Sciatic nerve (tissue), 2 donors: Measurements from ENCODE around the gene OR6S1. TPM values are rescaled to one million over a fixed set of nuclear protein-coding genes. Genes with fewer than 3 reads are reported as not detected.

ENCODE experiments used
- ATAC-seq: fragments of 200-7000 bp; cut with Tn5 transposase; one replicate; pipeline ENCODE4 v1.9.1; 2020; ENCODE audit warnings: mild to moderate bottlenecking, moderate library complexity
- DNase-seq: peaks from one replicate; pipeline ENCODE4 v3.0.0-alpha.2; 2020; ENCODE audit warnings: low spot score
- intact Hi-C: fragments of 100-400 bp; cut with DNase I; formaldehyde crosslinking; loops from one replicate; pipeline ENCODE4 v1.14.2; 2022
- total RNA-seq: library from RNA; stranded (reverse); fragmentation: NEBNext Ultra II Directional; extraction: Animal tissue kit (Norgen Biotek cat#: 25700); gene quantifications from one replicate; pipeline ENCODE4 v1.2.1, GENCODE V29; 2021
- donor health status: DM: no; HTN: no; CAD: no.
- donor health status: DM: no; HTN: no; CAD: no.

Gene OR6S1
- total RNA-seq, 1 donor from 2014 or later, result not detected

DNA sequence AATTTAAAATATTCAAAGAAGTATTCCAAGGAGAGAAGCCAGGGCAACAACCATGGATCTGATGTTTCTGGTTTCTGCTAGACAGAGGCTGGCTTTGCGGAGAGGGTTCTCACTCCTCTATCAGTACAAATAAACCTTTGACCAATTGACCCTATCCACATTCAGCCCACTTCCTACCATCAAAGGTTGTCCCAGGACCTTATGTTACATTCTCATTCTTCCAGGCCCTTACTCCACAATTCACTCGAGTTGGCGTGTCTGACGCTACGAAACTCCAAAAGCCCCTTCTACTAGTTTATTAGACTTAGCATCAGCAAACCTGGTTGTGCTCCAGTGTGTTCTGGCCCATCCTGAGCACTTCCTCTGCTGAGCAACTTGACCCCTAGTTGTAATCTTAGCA is 25.5 kb downstream of the OR6S1 start:
- ATAC-seq, result no peak

DNA sequence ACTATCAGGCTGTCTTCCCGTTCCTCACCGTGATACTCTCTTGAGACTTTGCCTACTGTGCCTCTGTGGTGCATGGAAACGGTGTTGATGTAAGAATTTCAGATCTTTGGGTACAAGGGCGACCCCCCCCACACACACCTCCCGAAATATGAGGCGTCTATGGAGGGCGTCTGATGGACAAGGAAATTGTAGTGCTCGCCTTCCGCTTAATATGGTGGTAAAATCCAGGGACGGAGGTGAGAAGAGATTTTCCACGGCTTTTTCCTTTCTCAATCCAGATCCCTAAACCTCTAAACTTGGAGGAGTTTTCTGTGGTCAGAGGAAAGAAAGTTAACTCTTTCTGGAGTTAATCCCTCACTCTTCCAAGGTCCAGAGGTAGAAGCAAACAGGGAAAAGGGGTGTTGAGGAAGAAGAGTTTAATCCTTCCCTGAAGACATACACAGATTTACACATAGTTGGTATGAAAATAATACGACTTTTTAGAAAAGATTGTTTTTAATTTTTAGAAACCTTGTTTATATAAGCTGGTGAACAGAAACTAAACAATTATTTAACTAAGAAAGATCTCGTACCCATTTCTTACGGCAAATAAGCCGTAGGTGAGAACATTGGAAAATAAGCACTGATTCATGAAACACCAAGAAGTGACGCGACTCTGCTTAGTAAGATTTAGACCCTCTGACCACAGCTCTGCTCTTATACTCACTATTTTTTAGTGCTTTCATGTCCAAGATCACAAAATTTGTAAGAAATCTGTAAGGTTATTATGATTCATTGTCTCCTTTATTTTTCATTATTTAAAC is 27.3 kb downstream of the OR6S1 start:
- no peak for DNase-seq
- intact Hi-C loops, result loop anchor here (5.0 kb wide), 1 partner anchor 73 kb away; the partner anchor contains the start of gene ANG
- ATAC-seq, result peak; percentile 13

More for the DNA sequence above, 25.5 kb downstream of the OR6S1 start:
- intact Hi-C loops, result no loop called here
- no peak for DNase-seq

DNA sequence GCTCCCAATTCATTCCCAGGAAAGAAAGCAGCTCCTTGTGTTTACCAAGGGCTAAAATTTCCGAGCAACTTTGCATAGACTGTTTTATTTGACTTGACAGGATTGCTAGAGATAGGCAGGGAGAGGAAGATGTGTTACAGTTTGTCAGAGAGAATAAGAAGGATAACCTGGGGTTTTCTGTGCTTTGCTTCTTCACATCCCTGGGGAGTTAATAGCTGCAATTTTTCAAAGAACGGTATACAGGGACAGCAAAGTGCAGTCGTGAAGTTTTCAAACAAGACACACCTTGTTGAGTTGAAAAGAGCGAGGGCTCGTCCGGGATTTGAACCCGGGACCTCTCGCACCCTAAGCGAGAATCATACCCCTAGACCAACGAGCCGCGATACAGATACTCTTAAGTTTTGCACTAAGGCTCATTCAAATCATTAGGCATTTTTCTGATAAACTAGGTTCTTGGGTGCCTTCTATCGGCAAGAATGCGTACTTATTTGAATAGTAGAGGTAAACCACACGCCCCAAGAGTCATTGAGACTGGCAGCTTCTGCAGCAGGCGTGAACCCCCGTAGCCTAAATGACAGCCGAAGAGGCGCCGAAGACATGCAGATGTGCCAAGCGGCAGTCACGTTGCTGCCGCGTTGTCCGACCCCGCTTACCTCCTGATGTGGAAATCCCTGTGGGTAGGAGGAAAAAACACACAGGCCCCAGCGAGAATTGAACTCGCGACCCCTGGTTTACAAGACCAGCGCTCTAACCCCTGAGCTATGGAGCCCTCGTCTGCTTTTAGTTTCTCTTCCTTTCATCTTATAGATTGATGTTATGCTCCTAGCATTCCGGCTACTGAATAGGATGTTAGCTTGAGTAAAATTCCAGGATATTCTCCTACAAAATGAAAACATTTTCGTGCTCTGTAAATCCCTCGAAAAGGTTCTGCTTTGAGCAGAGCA is 28.1 kb downstream of the OR6S1 start:
- ATAC-seq (peak; percentile 92), DNase-seq (peak; percentile 88)
- intact Hi-C loops, result loop anchor here (5.0 kb wide), 1 partner anchor 74 kb away; the partner anchor contains the start of gene ANG

DNA sequence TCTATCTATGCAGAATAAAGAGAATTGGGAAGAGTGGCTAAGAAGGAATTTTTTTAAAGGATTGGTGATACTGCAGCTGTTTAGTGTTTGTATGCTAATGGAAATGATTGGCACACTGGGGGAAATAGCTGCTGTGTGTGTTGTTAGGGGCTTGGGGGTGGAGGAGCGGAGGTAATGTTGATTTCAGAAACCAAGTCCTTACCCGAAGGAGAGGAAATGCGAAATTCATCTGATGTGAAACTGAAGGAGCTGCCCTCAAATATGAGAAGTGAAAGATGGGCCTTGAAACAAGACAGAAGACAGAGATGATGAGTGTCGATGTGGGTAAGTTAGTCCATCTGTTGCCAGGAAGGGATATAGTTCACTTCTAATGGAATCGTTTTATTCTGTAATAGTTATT is 29.1 kb downstream of the OR6S1 start:
- ATAC-seq (no peak), DNase-seq (no peak)

DNA sequence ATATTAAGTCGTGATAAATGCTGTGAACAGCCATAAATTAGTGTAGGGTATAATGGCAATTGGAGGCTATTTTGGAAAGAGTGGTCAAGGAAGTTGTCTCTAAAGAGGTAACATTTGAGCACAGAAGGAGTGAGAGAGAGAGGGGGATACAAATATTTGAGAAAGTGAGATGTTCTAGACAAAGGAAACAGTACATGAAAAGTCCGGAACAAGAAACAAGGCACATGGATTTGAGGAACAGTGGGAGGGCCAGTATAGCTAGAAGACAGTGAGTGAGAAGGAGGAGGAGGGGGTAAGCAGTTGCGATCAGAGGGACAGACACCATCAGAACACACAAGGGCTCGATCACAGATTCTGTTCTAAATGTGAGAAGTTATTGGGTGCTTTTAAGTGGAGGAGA is 30.2 kb downstream of the OR6S1 start:
- no peak for ATAC-seq
- DNase-seq, result no peak
- intact Hi-C loops, result loop anchor here (5.0 kb wide), 1 partner anchor 76 kb away; the partner anchor contains the start of gene ANG

More for the DNA sequence above, 29.1 kb downstream of the OR6S1 start:
- intact Hi-C loops, result loop anchor here (5.0 kb wide), 1 partner anchor 75 kb away; the partner anchor contains the start of gene ANG

DNA sequence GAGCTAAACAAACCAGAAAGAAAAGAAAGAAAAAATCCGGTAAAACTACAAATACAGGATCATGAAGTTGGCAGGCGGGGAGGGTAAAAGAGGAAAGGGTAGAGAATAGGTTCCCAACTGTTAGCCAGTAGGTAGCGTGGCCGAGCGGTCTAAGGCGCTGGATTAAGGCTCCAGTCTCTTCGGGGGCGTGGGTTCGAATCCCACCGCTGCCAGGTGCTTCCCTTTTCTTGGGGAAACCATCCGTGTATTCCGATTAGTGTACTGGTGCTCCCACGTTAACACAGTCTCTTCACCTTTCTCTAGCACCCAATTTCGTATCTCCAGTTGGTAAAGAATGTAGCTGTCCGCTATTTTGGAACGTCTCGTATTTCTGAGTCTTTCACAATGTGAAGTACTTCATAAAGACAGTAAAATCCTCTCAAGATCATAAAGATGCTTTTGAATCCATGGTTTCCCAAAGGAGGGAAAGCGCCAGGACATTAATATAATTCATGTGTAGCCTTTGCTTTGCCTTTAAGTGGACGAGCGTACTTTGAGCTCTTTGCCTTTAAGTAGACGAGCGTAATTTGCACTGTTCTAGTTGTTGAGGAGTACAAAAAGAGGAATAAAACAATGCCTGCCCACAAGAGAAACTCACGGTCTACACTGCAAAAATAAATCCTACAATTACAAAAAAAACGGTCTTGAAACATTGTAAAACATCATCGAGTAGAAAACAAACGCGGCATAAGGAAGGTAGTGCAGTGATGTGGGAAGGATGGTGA is 31.3 kb downstream of the OR6S1 start:
- DNase-seq, result peak; percentile 89

DNA sequence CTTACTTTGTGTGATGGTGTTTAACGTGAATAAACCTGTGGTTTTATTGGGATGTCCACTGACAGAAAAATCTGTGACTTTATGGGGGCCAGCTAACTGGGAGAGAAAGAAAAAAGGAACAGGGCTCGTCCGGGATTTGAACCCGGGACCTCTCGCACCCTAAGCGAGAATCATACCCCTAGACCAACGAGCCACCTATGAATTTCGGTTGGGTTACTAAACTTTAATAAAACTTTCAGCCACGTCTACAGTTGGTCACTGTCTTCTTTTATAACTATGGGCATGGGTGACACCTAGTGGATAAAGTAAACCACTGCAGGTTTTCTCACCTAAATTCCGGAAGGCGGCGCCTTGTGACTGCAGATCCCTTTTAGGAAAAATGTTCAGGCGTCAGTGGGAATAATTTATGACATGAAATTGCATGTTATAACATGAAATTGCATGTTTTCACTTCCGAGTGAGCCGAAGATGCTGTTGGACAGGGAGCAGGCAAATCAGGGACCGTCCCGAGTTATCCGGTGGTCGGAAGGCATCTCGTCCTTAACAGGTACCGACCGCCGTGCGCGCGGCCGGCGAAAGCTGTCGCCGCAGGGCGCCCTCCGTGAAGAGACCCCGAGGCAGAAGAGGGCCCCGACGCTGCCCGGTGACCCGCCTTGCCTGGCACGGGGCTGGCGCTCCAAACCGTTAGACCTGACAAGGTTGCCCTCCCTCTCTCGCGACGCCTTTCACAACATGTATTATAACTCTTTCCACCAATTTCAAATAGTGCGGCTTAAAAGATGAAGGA is 32.1 kb downstream of the OR6S1 start:
- DNase-seq (peak; percentile 77), ATAC-seq (peak; percentile 66)
- intact Hi-C loops, result loop anchor here (5.0 to 10.0 kb wide), 2 partner anchors 78 to 285 kb away; partner anchors contain the start of gene ANG

More for the DNA sequence above, 31.3 kb downstream of the OR6S1 start:
- peak; percentile 74 for ATAC-seq
- intact Hi-C loops, result loop anchor here (5.0 kb wide), 1 partner anchor 77 kb away; the partner anchor contains the start of gene ANG

DNA sequence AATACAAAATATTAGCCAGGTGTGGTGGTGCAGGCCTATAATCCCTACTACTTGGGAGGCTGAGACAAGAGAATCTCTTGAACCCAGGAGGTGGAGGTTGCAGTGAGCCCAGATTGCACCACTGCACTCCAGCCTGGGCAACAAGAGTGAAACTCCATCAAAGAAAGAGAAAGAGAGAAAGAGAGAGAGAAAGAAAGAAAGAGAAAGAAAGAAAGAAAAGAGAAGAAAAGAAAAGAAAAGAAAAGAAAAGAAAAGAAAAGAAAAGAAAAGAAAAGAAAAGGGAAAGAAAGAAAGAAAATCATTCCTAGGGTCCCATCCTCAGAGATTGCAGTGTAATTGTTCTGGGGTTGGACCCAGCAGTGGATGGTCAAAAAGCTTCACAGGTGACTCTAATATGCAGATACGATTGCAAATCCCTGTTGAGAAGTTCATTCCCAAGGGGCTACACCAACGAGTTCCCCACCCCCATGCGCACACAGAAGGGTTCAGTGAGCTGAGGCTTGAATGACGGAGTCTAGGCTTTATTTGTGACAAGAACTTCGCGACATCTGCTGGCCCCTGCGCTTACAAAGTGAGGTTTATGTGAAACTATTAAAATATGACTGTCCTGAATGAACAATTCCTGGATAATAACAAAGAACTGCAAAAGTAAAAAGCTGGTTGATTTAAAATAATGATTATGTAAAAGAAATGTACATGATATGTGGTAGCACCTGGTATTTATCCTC is 32.9 kb downstream of the OR6S1 start:
- intact Hi-C loops, result loop anchor here (10.0 kb wide), 1 partner anchor 284 kb away; no protein-coding TSS in a partner anchor
- DNase-seq, result no peak
- ATAC-seq, result no peak

DNA sequence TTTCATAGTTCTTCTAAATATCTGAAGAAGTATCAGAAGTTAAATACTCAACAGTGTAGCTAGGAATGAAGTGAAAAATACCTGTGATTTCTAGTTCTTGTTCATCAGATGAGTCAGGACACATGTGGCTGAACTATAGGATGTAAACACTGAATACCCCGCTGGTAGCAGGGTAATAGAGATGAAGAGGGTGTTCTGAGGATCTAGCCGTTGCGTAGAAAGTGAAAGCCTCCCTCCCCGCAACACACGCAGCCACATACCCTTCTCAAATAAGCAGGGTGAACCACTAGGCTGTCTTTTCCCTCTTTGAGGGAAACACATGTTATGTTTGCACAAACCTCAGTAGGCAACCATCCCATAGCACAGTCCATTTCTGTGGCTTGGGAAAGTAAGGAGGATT is 33.9 kb downstream of the OR6S1 start:
- DNase-seq (no peak), ATAC-seq (no peak)
- intact Hi-C loops, result loop anchor here (10.0 kb wide), 1 partner anchor 283 kb away; no protein-coding TSS in a partner anchor

DNA sequence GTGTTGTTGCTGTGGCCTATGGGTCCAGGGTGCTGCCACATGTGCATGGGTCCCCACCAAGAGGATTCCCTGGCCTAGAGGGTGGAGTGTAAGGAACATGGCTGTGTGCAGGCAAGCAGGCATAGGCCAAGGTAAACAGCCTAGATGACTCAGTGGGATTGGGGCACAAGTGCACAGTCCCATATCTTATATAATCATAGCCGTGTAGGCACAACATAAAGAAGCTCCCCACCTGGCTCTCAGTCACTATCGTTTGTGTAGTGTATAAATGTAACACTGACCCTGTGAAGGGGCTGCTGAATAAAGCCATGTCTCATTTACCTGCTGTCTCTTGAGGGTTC is 34.6 kb downstream of the OR6S1 start:
- DNase-seq, result no peak
- intact Hi-C loops, result loop anchor here (10.0 kb wide), 1 partner anchor 282 kb away; no protein-coding TSS in a partner anchor
- ATAC-seq, result no peak

DNA sequence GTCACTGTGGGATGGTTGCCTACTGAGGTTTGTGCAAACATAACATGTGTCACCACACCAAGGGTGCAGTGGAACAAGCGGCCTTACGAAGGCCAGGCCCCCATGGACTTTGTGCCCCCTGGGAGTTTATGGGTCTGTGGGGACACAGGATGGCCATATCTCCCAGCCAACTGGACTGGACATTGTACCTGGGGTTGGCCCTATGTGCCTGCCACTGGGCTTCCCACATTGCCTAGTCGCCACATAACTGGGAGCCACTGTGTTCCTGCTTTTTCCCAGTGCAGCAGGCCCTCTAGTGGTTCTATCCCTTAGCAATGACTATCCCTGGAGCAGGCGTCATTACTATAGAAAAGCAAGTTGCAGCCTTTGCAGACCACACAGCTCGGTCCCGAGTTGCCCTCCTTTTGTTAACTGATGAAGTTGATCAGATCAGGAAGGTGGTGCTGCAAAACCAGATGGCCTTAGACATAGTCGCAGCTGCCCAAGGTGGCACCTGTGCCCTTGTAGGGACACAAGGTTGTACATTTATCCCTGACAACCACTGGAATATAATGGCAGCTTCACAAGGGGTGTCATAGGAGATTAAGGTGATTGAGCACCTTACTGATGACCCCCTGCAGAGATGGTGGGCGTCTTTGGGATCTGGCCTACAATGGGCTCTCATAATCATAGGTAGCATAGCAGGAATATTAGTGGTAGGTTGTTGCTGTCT is 35.1 kb downstream of the OR6S1 start:
- intact Hi-C loops, result loop anchor here (10.0 kb wide), 1 partner anchor 282 kb away; no protein-coding TSS in a partner anchor
- ATAC-seq (no peak), DNase-seq (no peak)

DNA sequence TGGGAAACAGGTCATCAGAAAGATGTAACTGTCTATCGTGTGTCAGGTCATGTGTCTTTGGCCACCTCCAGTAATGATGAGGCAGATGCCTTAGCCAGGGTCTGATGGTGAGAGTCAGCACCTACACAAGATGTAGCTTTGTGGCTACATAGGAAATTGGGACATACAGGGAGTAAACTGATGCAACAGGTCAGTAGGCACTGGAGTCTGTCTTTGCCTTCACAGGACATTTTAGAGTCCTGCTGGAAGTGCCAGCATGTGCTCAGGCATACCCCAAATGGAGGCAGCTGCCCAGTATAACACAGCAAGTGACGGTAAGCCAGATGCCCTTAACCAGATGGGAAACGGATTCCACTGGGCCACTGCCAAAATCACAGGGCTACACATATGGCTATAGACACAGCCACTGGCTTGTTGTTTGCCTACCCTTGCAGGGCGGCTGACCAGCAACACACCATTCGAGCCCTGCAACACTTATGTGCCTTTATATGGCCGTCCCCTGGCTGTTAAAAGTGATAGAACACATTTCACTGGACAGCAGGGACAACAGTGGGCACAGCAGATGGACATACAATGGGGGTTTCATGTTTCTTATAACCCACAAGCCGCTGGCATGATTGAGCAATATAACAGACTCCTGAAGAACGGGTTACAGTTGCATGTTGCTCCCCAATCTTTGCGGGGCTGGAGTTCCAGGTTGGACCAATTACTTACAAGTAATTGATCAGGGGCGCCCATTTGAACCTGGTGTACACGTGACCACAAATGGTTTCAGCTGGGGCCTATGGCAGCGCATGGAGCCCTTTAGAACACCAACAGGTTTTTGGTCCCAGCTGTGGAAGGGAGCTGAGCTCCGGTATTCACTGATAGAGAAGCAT is 37.4 kb downstream of the OR6S1 start:
- ATAC-seq (no peak), DNase-seq (no peak)
- intact Hi-C loops, result loop anchor here (10.0 kb wide), 1 partner anchor 279 kb away; no protein-coding TSS in a partner anchor

DNA sequence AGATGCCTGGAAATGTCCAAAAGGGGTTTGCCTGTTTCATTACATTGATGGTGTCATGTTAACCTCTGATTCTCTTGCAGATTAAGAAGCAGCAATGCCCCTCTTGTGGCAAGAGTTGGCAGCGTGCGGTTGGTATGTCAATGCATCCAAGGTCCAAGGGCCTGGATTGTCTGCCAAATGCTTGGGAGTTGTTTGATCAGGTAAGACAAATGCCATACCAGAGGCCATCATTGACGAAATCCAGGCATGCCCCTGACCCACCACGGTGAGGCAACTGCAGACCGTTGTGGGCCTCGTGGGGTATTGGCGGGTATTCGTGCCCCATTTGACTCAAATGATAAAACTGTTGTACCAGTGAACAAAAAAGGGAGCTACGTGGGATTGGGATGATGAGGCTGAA is 38.9 kb downstream of the OR6S1 start:
- ATAC-seq, result no peak
- intact Hi-C loops, result loop anchor here (10.0 kb wide), 1 partner anchor 278 kb away; no protein-coding TSS in a partner anchor
- DNase-seq, result no peak

DNA sequence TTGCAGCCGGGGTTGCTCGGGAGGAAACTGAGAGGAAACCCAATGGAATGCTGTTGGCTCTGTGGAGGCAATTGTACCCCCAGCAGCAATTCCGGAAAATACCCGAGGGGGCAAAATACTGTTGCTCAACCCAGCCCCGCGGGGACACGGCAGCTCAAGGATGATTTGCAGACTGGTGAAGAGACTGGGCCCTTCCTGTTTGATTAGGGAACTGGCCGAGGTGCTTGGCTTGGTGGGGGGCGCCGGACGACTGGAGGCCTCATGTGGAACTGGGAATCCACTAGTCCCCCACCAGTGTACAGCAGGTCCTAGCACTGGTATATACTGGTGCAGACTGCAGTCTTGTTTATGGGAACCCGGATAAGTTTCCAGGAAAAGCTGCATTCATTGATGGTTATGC is 40.0 kb downstream of the OR6S1 start:
- intact Hi-C loops, result loop anchor here (10.0 kb wide), 1 partner anchor 277 kb away; no protein-coding TSS in a partner anchor
- ATAC-seq (no peak), DNase-seq (no peak)

DNA sequence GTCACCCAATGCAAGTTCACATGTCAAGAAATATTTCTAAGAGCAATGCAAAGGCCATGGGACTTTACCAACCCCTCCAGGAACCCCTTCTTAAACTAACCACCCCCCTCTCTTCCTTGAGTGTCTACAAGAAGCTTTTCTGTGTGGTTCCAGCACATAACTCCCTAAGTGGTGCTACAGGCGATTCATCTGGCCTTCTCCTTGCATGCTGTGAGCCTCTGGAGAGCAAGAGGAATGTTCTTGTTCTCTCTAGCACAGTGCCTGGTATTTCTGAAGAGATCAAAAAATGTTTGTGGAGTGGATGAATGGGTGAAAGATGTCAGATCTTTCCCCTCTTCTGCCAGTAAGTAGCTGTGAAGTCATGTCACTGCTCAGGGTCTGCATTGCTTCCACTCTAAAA is 44.4 kb downstream of the OR6S1 start:
- no peak for DNase-seq
- ATAC-seq, result no peak
- intact Hi-C loops, result no loop called here
